ENCODE data around the gene STK17B. TPM values are rescaled to one million over a fixed set of nuclear protein-coding genes. Genes with fewer than 3 reads are reported as not detected.
A peak's percentile ranks its signal among the peaks of the same experiment; 100 is the strongest.

STK17B gene
- total and polyA plus RNA-seq, 2 experiments from 2014 or later: 5.7 to 13.7 TPM

GRCh38 chr2:196123679-196124373 lies 47.6 kb downstream of the STK17B start:
- no peaks in the 10 kb centered on the region for H4K20me1 ChIP-seq (replicated peaks; ENCODE audit: insufficient read depth)
- ATAC-seq: no peak; the same call in 1 of the 3 replicates
- H3K27me3 Mint-ChIP-seq (ENCODE audit: insufficient read depth, low read depth, poor library complexity): no peaks in the 10 kb centered on the region
- H3K36me3 Mint-ChIP-seq (ENCODE audit: low read depth): peaks cover 17% of the 10 kb centered on the region
- H3K4me3 Mint-ChIP-seq: no peak overlapping the region
- H3K4me1 ChIP-seq (ENCODE audit: insufficient read depth): no peaks in the 10 kb centered on the region
- H3K36me3 ChIP-seq (ENCODE audit: insufficient read depth): no peaks in the 10 kb centered on the region
- no peak overlapping the region for H3K27ac ChIP-seq (ENCODE audit: low read depth)
- H3K9me2 ChIP-seq (ENCODE audit: insufficient read depth): no peaks in the 10 kb centered on the region
- no peak for DNase-seq (ENCODE audit: low spot score)
- no peaks in the 10 kb centered on the region for H3K27me3 ChIP-seq (ENCODE audit: insufficient read depth)
- H3K27ac Mint-ChIP-seq: peak overlapping the region; percentile 28
- no peaks in the 10 kb centered on the region for H3K79me2 ChIP-seq (replicated peaks; ENCODE audit: insufficient read depth)
- H3K4me3 ChIP-seq: no peak overlapping the region
- peaks cover 32% of the 10 kb centered on the region for H3K9me3 Mint-ChIP-seq
- no peaks in the 10 kb centered on the region for H3F3A ChIP-seq (replicated peaks; ENCODE audit: low read depth)
- no peak overlapping the region for H3K4me2 ChIP-seq
- peak overlapping the region; percentile 92 for H2AFZ ChIP-seq
- peaks cover 8% of the 10 kb centered on the region; the same call in 2 of the 3 replicates for H3K4me1 Mint-ChIP-seq
- no peak for TF ChIP-seq NANOG (IDR thresholded peaks at IDR 0.05; ENCODE audit: borderline replicate concordance)
- no peak for TF ChIP-seq JUNB (IDR thresholded peaks at IDR 0.05; ENCODE audit: unreplicated experiment)
- no peak for TF ChIP-seq CTCF (conservative IDR thresholded peaks at IDR 0.05; ENCODE audit: low read depth in 2 of 2)
- no peak for TF ChIP-seq POLR2AphosphoS5 (IDR thresholded peaks at IDR 0.05; ENCODE audit: low read depth)
- TF ChIP-seq REST (IDR thresholded peaks at IDR 0.05; ENCODE audit: unreplicated experiment): no peak

GRCh38 chr2:196119926-196120325 lies 51.5 kb downstream of the STK17B start:
- H3K9me3 Mint-ChIP-seq: peaks cover 9% of the 10 kb centered on the region; the same call in 1 of the 3 replicates
- no peak for ATAC-seq
- TF ChIP-seq STAT1 (IDR thresholded peaks at IDR 0.05; ENCODE audit: unreplicated experiment) (no peak), JUNB (IDR thresholded peaks at IDR 0.05; ENCODE audit: unreplicated experiment) (no peak), EZH2phosphoT487 (IDR thresholded peaks at IDR 0.05; ENCODE audit: unreplicated experiment) (no peak), ZNF114 (CRISPR knock-in tag; IDR thresholded peaks at IDR 0.05) (no peak), ETS1 (IDR thresholded peaks at IDR 0.05) (no peak)

More at GRCh38 chr2:196119926-196120325, 51.5 kb downstream of the STK17B start:
- Mint-ChIP-seq H3K36me3 (ENCODE audit: low read depth) (0 out of 3 replicates have a peak, but pooled peaks cover 3% of the 10 kb centered on the region), H3K4me1 (peaks cover 8% of the 10 kb centered on the region; the same call in 2 of the 3 replicates), H3K27ac (no peak overlapping the region), H3K27me3 (ENCODE audit: insufficient read depth, low read depth, poor library complexity) (peaks cover 2% of the 10 kb centered on the region), H3K4me3 (no peak overlapping the region)
- Histone ChIP-seq H3K36me3 (ENCODE audit: insufficient read depth) (no peaks in the 10 kb centered on the region), H3F3A (replicated peaks; ENCODE audit: low read depth) (no peaks in the 10 kb centered on the region), H3K4me2 (no peak overlapping the region), H3K4me1 (ENCODE audit: insufficient read depth) (no peaks in the 10 kb centered on the region), H3K79me2 (replicated peaks; ENCODE audit: insufficient read depth) (no peaks in the 10 kb centered on the region), H2AFZ (peak overlapping the region; percentile 1; the same call in 1 of the 2 replicates), H3K4me3 (no peak overlapping the region), H3K27ac (ENCODE audit: low read depth) (no peak overlapping the region), H4K20me1 (replicated peaks; ENCODE audit: insufficient read depth) (no peaks in the 10 kb centered on the region), H3K9me2 (ENCODE audit: insufficient read depth) (no peaks in the 10 kb centered on the region), H3K27me3 (ENCODE audit: insufficient read depth) (no peaks in the 10 kb centered on the region)
- no peak for DNase-seq (ENCODE audit: low spot score)

Measured in GM23338 (cell line).